Embryonic facial prominence (tissue), 1 donor: ENCODE data around the gene NEIL1.
A peak's percentile ranks its signal among the peaks of the same experiment; 100 is the strongest.

Source experiments
- DNase-seq: peaks from one replicate; pipeline ENCODE4 v3.0.0-alpha.2; 2016; ENCODE audit errors: extremely low spot score

NEIL1 gene

GRCh38 chr15:75356517-75356916 lies 9.7 kb downstream of the NEIL1 start:
- DNase-seq, result no peak

- no peak for DNase-seq
Observed at GRCh38 chr15:75357976-75358673, 11.3 kb downstream of the NEIL1 start.

GRCh38 chr15:75358771-75359536 lies 12.1 kb downstream of the NEIL1 start:
- no peak for DNase-seq

GRCh38 chr15:75359537-75360250 lies 12.9 kb downstream of the NEIL1 start:
- DNase-seq, result no peak

- no peak for DNase-seq
Observed at GRCh38 chr15:75360391-75360790, 13.6 kb downstream of the NEIL1 start.

GRCh38 chr15:75360856-75361255 lies 14.0 kb downstream of the NEIL1 start:
- DNase-seq, result no peak

- no peak for DNase-seq
Observed at GRCh38 chr15:75361361-75361988, 14.6 kb downstream of the NEIL1 start.

- DNase-seq, result no peak
Observed at GRCh38 chr15:75361989-75362641, 15.3 kb downstream of the NEIL1 start.

- DNase-seq, result no peak
Observed at GRCh38 chr15:75362642-75363249, 15.9 kb downstream of the NEIL1 start.

GRCh38 chr15:75363786-75364185 lies 16.9 kb downstream of the NEIL1 start:
- no peak for DNase-seq

GRCh38 chr15:75364881-75365280 lies 18.0 kb downstream of the NEIL1 start:
- no peak for DNase-seq

GRCh38 chr15:75366163-75366562 lies 19.3 kb downstream of the NEIL1 start:
- no peak for DNase-seq

GRCh38 chr15:75367006-75367405 lies 20.2 kb downstream of the NEIL1 start:
- DNase-seq, result no peak

GRCh38 chr15:75367406-75367912 lies 20.6 kb downstream of the NEIL1 start:
- DNase-seq, result no peak

- peak; percentile 77 for DNase-seq
Observed at GRCh38 chr15:75367913-75368688, 21.3 kb downstream of the NEIL1 start, which contains the start of gene MAN2C1. MAN2C1 (minus strand) TSS chr15:75368607; CDS start chr15:75368583, 24 bp downstream.

- DNase-seq, result no peak
Observed at GRCh38 chr15:75368689-75369239, 21.9 kb downstream of the NEIL1 start.

- no peak for DNase-seq
Observed at GRCh38 chr15:75369897-75370581, 23.2 kb downstream of the NEIL1 start.

- no peak for DNase-seq
Observed at GRCh38 chr15:75371486-75371885, 24.6 kb downstream of the NEIL1 start.
